NCI-H748 (cell line): ENCODE results near the gene P2RX1.
A peak's percentile ranks its signal among the peaks of the same experiment; 100 is the strongest.

Experiments
- DNase-seq: peaks from one replicate; lab custom pipeline; 2025; ENCODE audit not compliant: unreplicated experiment; lab: John Stamatoyannopoulos, UW

P2RX1 gene

DNA sequence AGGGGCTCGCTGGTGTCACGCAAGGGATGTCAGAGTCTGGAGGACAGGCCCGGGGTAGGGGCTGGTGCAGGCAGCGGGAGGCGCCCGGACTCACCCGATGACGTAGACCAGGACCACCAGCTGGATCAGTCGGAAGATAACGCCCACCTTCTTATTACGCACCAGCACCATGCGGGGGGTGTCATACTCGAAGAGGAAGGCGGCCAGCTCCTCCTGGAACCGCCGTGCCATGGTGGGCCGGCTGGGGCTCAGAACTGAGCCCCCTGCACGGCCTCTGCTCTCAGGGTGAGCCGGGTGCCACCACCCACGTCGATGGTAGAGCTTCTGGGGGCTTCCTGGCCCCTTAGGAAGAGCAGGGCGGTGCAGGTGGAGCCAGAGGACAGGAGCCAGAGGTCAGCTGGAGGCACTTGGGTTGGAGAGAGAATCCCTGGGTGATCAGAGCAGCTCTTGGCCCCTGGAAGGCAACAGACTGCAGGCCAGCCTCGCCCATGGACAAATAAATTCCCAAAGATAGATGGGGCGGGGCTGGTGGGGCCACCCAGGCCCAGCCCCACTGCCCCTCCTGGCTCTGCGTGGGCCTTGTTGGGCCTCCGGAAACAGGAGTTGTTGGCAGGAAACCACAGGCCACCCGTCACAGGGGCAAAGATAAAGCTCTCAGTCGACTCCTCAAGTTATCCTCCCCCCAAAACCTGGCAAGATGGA lies at the start of gene P2RX1:
P2RX1 (minus strand) TSS at position 471 of the 702 bp plus-strand sequence; CDS start at position 231, 240 bp downstream.
- DNase-seq = no peak

DNA sequence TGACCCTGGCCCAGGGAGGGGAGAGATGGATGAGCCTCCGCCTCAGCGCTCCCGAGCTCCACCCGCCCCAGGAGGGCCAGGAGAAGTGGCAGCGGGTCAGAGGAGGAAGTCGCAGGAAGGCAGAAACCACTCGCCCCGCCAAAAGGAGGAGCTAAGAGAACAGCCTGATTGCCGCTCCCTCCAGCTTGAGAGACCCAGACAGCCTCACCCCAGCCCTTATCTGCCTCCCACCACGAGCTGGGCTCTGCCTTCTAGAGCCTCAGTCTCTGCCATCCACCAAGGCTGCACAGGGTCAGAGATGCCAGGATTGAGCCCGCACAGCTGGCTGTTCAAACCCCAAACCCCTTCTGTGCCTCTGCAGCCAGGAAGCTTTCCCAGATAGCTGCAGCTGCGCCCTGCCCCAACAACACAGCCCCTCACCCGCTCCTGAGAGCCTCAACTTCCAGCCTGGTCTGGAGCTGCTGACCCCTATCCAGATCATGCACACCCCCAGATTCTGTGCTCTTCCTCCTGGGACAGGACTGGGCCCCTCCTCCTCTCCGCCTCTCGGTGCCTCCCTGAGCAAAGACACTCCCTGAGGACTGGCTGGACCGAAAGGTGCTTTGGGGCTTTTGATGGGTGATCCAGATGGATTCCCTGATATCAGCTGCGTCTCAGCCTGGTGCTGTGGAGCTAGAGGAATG lies 49.0 kb upstream of the P2RX1 start:
- DNase-seq = peak; percentile 86

DNA sequence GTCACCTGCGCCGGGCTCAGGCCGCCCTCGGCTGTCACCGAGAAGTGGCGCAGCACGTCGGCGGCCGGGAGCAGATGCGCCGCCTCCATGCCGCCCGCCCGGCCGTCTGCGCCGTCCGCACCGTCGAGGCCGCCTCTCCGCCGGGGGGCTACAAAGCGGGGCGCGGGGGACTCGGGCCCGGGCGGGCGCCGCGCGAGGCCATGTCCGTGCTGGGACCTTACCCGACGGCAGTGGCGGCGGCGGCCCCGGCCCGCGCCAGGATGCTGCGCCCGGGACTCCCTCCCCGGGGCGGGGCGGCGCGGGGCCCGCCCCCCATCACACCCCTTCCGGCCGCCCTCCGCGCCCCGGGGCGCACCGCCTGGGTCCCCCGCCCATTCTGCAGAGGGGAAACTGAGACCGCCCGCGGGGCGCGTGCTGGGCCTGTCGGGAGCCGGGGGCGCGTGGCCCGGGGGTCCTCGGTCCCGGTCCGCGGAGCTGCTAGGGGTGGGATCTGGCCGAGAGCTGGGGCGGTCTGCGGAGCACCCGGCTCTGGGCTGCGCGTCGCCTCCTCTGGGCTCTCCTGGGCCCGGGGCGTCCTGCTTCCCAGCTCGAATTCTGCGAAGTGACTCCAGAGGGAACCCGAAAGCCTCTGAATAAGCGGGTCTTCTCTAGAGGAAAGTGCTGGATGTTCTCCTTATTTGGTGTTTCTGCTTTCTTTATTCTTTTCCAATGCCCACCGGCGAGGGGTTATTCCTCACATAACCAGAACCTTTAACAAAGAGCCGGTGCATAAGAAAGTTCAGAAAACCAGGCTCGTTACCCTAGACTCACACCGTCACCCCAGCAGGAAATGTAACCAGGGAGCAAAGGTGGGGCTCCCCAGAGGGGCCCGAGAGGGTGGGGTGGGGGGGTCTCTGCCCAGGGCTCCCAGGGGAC lies 48.2 kb upstream of the P2RX1 start, which contains the start of gene ATP2A3:
ATP2A3 (minus strand) TSS at position 235 of the 915 bp plus-strand sequence; CDS start at position 89, 146 bp downstream.
- peak; percentile 72 for DNase-seq

DNA sequence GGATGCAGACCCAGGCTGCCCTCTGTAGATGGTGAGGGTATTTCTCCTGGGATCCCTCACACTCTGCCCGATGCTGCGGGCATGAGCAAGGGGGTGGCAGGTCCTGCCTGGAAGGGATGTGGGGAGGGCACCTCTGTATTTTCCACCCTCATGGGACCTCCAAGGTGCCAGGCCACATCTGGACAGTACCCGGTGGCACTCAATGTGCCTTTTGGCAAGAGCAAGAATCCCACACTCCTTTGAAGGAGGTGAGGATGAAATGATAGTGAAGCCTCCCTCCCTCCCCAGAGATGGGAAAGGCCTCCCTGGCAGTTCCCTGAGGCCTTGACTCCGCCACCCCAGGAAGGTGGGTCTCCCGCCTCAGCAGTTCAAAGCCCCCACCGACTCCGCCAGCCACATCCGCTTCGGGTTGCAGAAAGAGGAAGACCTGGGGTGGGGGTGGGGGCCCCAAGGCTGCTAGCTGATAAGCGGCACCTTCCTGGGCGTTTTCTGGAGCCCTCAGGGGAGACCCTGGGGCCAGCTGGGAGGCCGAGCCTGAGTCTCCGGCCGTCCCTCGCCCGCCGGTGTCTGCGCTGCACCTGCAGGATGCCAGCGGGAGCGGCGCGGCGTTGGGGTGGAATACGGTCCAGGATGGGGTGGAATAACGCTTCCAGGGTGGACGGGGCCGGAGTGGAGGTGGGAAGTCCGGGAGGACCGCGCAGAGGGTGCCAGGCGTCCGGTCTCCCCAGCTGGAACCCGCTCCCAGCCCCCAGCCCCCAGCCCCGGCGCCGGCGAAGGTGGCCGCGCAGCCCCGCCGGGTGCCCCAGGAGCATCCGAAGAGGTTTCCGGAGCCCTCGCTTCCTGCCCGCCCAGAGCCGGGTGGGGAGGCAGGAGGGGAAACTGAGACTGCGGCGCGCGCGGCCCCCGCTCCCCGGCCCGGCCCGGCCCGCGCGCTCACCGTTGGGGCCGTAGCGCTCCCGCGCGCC lies 47.3 kb upstream of the P2RX1 start:
- DNase-seq = peak; percentile 70

DNA sequence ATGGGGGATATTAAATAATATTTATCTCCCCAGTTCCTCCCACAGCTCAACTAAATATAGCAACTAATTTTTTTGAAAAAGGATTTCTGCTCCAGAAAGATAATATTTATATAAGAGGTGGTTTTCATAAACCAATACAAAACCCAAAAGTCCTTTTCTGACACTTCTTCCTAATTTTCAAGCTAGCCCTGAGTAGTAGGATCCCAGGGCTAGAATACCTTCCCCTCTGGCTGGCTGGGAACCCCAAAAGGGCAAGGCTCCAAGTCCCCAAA lies 46.6 kb upstream of the P2RX1 start:
- DNase-seq = no peak

DNA sequence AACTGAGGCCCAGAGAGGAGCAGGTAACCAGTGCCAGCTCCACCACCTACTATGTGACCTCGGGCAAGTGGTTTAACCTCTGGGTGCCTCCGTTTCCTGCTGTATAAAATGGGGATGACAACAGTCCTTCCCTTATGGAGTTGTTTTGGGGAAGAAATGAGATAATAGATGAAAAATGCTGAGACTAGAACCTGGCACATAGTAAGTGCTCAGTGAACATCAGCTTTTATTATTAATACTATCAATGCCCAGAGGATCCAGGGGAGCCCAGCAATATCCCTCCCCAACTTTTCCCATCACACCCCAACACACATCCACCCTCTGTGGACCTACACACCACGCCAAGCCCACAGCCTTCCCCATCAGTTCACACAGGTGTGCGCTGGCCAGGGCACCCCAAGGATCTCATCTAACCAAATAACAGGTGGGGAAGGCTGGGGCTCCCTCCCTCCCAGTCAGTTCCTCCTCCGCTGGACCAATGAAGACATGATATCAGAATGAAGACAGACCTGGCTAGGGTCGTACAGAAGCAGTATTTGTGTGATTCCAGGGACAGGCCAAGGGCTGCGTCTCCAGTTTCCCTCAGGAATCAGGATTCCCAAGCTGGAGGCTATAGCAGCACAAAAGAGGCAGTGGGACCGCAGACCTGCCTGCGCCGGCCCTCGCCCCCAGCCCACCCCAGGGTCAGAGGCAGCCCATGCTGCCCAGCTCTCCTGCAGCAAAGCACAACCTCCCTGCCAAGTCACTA lies 46.1 kb upstream of the P2RX1 start:
- DNase-seq = no peak

DNA sequence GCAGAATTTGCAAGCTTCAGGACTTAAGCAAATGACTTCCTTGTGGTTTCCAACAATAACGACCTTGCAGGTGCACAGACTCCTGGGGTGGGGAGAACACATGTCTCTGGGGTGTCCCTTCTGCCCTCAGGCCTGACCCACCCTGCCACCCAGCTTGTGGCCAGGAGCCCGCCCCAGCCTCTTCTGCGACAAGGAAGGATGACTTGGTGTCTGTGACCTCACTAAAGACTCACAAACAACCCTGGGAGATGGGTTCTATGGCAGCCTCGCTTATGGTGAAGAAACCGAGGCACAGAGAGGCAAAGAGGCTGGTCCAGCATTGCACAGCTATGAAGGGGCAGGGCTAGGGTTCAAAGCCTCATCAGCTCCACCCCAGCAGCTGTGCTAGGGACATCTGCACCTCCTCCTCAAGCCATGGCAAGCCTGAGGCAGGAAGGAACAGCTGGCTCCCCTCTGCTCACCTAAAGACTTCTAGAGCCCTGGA lies 45.3 kb upstream of the P2RX1 start:
- DNase-seq = no peak

DNA sequence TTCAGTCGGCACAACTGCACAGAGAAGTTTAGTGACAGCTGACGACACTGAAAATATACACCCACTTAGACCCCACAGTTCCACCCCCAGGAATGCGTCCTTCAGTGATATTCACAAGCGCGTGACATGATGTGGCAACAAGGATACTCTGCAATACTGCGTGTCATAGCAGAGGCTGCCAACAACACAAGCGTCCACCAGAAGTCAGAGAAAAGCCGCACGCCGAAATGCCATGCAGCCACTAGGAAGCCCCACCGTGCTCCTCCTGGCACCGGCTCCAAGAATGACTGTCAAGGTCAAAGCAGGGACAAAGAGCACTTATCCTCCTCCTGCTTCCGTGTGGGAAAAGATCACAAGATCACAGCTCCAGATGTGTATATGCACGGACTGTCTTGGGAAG lies 44.5 kb upstream of the P2RX1 start:
- DNase-seq = no peak

DNA sequence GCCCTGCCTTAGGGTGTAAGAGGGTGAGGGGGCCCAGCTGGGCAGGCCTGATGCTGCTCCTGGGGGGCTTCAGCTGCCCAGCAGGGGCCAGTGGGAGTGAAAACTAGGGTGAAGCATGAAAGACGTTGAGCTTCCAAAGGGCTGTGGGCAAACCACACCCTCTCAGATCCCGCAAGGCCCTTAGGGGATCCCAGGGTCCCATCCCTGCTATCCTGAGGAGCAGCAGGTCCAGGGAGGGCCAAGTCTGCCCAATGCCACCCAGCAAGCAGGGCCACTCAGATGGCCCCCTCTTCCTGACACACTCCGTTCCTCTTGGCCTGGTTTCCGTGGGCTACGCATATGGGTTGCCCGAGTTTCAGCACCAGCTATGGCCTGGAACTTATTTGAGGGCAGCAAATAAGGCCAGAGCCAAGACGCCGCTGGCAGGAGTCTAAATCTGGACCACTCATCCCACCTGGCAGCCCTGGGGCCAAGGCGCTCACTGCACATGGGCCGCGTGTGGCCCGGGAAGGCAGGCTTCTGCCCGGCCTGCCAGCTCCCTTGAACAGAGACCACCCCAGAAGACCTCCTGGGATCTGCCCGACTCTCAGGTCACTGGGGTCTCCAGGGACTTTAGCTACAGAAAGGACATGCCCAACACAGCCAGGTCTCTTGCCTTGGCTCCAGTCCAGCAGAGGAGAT lies 43.8 kb upstream of the P2RX1 start:
- peak; percentile 60 for DNase-seq

DNA sequence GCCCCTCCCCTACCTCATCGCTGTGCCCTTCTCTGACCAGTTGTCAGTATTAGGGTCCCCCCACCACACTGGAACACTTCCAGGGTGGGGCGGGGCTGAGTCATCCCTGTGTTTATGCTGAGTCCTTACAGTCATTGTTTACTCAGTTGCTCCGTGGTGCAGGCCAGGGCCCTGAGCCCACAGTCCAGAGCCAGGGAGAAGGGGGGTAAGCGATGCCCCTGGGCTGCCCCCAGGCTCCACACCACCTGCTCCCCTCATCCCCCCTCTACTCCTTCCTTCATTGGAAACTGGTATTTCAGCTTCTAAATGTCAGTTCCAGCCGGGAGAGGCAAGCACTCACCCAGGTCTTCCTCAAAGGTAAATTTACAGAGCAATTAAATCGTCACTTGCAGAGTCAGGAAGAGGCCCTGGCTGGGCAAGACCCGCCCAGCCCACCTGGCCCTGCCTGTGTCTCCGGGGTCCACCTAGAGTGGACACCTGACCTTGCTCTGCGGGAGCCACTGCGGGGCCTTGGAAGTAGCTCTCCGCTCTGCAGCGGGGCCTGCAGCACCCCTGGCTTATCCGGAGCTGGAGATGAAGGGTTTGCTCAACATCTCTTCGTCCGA lies 43.1 kb upstream of the P2RX1 start:
- DNase-seq = peak; percentile 100

DNA sequence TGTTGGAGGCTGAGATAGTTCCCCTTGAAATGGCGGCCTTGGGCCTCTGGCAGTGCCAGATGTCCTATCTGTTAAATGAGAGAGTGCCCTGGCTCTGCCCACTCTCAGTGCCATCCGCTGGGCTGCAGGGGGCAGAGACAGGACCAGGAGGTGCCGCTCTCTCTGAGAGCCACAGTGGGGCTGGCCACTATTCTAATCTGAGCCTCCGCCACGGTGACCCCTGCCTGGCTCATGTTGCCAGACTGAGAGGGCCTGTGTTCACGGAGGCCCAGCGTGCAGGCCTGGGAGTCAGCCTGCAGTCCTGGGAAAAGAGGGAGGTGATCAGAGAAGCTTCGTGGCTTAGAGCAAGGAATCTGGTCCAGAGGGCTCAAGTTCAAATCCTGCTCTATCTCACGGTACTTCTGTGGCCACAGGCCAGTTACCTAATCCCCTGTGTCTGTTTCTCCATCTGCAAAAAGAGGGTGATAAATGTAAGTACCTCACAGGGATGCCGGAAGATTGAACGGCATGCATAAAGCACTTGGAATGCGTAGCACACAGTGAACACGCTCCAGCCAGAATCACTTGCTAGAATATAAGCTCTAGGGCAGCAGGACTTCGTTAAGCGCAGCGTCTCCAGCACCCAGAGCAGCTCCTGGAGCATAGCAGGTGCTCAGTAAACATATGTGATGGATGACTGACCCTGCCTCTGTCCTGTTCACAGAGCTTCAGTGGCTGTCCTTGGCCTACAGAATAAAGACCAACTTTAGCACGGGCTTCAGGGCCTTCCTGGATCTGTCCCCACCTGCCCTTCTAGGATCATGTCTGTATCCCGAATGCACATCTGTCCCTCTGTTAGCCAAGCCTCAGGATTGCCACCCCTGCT lies 41.7 kb upstream of the P2RX1 start:
- DNase-seq = no peak

DNA sequence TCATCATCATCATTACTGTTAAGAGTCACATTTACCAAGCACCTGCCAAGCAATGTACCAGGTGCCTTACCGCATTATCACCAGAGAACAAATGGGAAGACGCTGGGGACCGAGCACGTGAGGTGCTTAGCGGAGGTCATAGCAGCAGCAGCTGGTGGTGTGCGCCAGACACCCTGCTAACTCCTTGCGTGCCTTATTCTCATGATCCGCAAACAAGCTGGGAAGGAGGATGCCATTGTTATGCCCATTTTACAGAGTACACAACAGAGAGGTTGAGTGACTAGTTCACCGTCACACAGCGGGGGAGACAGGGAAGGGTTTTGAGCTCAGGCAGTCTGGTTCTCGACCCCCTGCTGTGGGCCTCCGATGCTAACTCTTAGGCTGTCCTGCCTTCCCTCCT lies 40.7 kb upstream of the P2RX1 start:
- DNase-seq = peak; percentile 95

DNA sequence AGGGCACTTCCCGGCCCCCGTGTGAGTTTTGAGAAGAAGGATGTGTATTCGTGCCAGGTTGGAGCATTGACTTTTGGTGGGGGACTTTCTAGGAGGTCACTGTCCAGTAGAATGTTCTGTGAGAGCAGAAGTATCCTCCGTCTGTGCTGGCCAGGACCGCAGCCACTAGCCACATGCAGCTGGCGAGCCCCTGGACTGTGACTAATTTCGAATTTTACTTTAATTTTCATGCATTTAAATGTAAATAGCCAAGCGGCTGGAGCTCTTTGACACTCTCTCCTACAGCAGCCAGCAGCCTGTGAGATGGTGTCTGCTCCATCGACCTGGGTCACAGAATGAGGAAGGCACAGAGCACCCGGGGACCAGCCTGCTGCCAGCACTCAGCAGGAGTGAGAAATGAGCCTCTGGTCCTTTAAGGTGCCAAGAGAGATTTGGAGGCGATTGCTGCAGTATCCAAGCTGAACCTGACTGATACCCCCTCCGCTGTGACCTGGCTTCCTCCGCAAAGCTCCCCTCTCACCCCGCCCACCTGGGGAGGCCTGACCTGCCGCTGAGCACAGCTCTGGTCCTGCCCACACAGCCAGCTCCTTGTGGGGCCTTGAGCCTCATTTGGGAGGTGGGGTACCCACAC lies 40.2 kb upstream of the P2RX1 start:
- no peak for DNase-seq

DNA sequence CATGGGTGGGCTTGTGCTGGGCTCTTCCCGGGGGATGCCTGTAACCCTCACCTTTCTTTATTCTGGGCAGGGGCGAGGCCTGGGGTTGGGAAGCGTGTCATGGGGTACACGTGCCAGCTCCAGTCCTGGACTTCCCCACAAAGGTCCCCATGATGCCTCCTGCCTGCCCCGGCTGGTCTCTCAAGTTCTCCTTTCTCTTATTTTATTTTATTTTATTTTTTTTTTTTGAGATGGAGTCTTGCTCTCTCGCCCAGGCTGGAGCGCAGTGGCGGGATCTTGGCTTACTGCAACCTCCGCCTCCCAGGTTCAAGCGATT lies 39.4 kb upstream of the P2RX1 start:
- no peak for DNase-seq

DNA sequence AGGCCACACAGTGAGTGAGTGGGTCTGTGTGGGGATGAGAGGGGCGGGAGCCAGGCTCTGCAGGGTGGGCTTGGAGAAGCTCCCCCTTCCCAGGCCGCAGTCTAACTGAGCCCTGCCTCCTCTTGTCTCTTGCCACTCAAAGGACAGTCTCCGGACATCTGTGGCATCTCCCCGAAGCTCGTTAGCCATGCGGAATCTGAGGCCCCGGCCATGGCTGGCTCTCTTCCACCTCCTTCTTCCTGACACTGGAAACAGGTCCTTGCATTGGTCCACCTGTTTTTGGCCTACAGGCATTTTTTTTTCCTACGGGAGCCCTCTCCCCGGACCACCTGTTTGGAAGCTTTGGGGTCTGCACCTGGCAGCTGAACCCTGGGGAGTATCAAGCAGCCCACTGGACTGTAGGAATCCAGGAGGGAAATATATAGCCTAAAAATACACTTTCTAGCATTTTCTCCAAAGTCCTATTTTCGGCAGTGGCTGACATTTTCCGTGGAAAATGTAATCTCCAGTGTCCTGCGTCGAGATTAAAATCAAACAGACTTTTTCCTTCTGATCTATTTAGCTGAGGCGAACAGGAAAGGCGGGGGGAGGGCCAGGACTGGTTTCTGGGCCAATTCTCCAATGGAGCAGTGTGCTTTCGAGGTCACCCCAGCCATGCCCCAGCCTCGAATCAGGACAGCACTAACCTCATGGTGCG lies 38.9 kb upstream of the P2RX1 start:
- DNase-seq = no peak

DNA sequence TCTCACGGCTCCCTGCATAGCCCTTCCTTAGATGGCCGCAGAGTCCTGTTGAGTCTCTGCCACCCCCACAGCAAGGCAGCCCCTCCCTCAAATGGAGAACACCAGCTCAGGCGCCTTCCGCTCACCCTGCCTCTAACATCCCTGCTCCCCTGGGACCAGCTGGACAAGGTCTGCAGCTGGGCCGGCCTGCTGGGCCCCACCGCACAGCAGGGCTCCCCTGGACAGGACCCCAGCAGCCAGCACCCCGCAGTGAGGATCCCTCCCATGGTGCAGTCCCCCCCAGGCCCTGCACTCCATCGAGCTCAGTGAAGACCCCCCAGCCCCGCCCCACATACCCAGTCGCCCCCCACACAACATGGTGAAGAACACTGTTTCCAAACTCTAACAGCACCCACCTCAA lies 37.8 kb upstream of the P2RX1 start:
- DNase-seq = no peak

DNA sequence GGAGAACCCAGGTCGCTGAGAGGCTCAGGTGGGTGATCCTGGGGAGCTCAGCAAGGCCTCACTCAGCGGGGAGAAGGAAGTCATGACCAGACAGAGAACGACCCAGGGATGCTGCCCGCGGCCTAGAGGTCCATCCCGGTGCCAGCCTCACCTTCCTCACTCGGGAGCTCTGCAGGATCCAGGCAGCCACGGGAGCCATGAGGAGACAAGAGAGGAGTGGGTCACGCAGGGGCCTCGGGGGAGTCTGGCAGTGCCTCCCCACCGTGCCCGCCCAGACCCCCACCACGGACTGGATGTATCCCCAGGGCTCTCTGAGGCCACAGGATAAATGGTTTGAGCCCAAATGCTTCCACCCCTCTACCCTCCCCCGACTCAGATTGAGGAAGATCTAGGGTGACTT lies 37.3 kb upstream of the P2RX1 start:
- no peak for DNase-seq
